Inflammatory macrophage treated with lipopolysaccharide for 4 hours (primary cell): Measurements from ENCODE around the gene XAGE2.
"Not testable (repeated sequence)": the region's sequence is repeated elsewhere in the genome, so short reads cannot be mapped to it uniquely, and the experiment has no call there.

Experiments used
- DNase-seq: peaks from one replicate; pipeline ENCODE4 v3.0.0-alpha.2; 2020

XAGE2 gene

DNA sequence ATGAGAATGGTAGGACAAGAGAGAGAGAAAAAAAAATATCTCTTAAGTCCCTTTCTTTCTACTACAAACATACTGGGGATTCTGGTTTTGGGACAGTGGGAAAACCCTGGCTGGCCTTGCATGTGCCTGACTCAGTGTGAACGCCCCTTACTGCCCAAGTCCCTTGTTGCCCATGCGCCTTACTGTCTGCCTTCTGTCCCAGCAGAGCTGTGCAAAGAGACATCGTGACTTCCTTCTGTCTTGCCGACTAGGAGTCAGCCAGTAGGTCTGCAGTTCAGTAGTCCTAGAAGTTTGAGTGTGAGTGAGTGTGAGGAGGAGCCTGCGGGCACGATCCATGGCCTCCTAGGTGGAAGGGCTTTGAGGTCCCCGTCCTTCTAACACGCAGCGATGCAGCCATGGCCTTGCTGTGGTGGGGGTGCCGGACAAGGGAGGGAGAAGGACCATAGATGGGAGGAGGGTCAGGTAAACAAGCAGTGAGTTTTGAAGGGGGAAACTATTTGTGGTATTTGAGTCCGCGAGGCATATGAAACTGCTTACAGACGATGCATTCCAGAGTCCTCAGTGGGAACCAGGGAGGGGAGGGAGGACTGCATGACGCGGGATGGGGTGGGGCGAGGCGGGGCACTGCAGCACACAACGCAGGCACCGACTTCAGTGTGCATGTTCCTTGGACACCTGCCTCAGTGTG is at the start of gene XAGE2:
Gene XAGE2 (plus strand): TSS at position 654 of the 688 bp plus-strand sequence. CDS start 994 bp downstream, outside the sequence.
- DNase-seq = no peak

DNA sequence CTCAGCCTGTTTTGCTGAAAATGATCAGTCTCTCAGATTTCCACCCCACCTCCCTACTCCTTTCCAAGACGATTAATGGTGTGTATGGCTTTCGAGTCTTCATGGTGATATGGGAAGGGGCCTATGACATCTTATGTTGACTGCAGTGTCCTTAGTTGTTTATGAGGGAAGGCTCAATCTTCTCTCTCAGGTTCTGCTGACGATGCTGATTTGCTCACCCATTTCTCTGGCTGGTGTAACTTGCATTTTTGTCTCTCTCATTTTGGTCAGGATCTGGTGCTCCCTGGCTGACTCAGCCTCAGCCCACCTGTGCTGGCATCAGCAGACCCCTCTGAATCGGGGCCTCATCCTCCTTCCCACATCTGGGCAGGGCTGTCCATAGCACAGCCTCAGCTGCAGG is 31.4 kb upstream of the XAGE2 start:
- no peak for DNase-seq

DNA sequence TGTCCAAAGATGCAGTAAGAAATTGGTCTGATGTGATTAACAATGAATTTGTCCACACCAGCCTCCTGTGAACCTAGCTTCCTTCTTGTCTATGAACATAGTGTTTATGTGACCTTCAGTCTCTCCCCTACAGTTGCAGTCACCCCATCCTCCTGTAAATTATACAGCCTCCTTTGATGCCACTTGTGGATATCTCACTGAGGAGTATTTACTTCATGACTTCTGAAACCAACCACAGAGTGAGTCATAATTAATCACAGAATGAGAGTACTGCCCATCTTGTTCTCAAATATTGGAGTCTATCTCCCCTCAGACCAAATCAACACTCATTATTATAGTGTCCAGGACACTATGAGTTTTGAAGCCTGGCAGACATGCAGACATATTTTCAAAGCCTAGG is 27.3 kb upstream of the XAGE2 start:
- no peak for DNase-seq

GRCh38 chrX:52343131-52343530 is 25.7 kb upstream of the XAGE2 start:
- not testable (repeated sequence) for DNase-seq

DNA sequence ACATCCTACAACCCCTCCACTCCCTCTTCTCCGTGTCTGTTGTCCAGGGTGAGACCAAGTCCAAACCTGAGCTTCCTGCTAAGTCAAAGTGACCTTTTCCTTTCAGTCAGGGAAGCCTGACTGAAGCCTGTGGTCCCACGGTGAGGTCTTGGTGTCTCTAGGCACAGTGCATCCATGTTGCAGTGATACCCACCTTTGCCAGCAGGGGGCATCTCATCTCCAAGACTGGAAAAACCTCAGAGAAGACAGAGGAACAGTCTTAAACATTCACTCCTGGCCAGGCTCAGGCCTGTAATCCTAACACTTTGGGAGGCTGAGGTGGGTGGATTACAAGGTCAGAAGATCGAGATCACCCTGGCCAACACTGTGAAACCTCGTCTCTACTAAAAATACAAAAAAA is 23.4 kb upstream of the XAGE2 start:
- peak; percentile 20 for DNase-seq

- DNase-seq = no peak
These were observed 22.4 kb upstream of the XAGE2 start for GRCh38 chrX:52346174-52347165.

- DNase-seq = no peak
These were observed 19.1 kb upstream of the XAGE2 start for GRCh38 chrX:52349681-52350080.

DNA sequence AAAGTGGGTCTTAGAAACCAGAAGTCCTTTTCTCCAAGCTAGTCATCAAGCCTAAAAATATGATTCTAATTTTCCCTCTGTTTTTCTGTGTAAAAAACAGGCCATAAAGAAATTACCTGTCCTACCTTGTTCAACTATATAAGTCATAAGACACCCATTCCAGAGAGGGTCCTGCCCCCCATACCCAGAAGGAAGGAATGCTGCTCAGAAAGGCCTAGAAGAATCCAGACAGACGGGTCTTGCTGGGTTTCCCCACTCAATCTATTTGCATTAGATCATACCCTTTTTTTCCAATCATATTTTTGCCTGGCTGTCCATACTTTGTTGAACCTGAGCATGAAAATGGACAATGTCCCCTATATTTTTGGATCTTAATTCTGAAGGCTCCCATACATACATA is 16.3 kb upstream of the XAGE2 start:
- no peak for DNase-seq

DNA sequence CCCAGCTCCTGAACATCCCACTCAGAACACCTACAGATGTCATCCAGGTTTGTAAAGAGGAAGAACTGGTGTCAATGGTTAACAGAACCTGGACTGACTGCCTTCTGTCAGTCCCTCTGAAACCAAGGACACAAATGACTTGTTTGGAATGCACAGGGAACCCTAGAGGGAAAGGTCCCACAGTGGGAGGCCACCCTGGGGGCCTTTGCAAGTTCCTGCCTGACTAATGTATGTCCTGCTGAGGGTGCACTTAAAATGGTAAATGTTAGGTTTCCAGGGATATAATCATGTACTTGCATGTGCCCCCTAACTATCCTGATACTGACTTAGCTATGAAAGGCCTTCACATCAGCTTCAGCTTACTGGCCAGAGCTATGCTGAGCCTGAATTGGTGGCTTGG is 15.0 kb upstream of the XAGE2 start:
- no peak for DNase-seq

DNA sequence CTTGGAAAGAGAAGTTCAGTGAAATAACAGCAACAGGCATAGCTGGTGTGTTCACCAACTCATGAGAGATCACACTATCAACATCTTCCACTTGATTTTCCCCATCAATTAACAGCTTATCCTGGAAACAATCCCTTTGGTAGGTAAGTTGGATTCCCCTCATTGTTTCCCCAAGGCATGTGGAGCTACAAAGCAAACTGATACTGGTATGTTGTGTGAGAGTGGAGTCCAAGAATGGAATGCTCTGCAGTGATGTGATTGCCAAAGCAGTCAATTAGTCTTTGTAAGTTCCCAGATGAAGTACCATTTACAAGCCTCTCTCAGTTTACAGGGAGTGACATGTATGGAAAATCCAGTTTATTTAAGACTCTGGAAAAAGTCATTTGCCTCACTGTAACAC is 13.7 kb upstream of the XAGE2 start:
- no peak for DNase-seq

DNA sequence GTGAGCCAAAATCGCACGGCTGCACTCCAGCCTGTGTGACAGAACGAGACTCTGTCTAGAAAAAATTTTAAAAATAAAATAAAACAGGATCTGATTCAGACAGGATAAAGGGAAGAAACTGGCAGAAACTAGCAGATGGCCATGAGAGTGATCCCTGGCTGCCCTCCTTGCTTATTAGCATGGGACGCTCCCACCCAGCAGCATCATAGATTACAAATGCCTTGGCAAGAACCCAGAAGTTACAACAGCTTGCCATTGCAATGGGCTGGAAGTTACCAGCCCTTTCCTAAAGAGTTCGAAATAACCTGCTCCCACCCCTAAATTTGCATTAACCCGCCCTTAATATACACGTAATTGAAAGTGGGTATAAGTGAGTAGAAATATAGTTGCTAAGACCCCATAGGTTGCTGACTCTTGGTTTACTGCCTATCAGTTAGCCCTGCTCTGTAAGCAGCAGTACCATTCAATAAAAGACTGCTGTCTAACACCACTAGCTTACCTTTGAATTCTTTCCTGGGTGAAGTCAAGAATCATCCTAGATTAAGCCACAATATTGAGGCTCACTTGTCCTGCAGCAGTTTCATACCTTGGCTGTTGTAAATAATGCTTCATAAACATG is 9.1 kb upstream of the XAGE2 start:
- DNase-seq = no peak

DNA sequence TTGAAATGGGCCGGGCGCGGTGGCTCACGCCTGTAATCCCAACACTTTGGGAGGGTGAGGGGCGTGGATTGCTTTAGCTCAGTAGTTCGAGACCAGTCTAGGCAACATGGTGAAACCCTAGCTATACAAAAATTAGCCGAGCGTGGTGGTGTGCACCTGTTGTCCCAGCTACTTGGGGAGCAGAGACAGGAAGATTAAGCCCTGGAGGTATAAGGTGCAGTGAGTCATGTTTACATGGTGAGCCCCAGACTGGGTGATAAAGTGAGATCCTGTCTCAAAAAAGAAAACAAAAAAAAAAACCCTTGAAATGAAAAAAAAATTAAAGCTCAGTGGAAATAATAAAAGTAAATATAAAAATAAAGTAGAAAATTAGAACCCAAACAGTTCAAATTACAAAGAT is 6.9 kb upstream of the XAGE2 start:
- DNase-seq = no peak

GRCh38 chrX:52363247-52363883 is 5.5 kb upstream of the XAGE2 start:
- no peak for DNase-seq

- DNase-seq = no peak
These were observed 10.0 kb downstream of the XAGE2 start for GRCh38 chrX:52378870-52379269.

DNA sequence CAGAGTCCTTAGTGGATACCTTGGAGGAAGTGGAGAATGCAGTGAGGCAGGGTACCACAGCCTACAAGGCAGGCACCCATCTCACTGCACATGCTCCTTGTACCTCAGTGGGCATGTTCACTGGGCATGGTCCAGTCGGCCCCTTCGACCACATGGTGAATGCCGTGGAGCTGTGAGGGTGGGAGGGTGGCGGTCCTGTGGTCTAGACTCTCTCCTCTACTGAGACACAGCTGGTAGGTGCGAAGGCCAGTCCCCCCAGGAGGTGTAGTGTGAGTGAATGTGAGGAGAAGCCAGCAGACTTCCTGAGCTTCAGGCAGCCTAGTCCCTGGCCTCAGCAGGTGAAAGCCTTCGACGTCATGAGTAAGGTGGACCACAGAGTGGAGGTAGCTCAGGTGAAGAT is 12.2 kb downstream of the XAGE2 start:
- DNase-seq = no peak

GRCh38 chrX:52410439-52411394 is 41.9 kb downstream of the XAGE2 start:
- DNase-seq = no peak

- no peak for DNase-seq
These were observed 46.5 kb downstream of the XAGE2 start for GRCh38 chrX:52415304-52415703.

DNA sequence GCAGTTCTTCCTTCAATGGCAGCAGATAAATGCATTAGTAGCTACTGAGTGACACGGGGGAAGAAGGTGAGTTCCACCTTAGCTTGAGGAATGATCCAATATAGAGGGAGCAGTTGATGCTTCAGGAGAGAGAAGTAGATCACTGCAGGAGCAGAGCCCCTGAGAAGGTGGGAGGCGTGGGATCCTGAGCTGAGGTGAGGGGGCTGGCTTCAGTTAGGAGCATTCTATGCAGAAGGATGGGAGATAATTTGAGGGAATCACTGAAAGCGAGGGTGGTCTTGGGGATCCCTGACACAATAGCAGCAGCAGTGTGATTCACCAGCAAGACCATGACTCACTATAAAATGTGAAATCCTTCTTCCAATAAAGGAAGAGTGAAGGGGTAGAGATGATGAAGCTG is 48.0 kb downstream of the XAGE2 start:
- DNase-seq = no peak

- DNase-seq = peak; percentile 2
These were observed 52.1 kb downstream of the XAGE2 start for GRCh38 chrX:52420824-52421443.

- no peak for DNase-seq
These were observed 54.1 kb downstream of the XAGE2 start for GRCh38 chrX:52422884-52423283.

- DNase-seq = no peak
These were observed 55.8 kb downstream of the XAGE2 start for GRCh38 chrX:52424656-52425055.
